Glomerular endothelial cell (primary cell): ENCODE data around the gene DRD3. TPM values are rescaled to one million over a fixed set of nuclear protein-coding genes. Genes with fewer than 3 reads are reported as not detected.
A peak's percentile ranks its signal among the peaks of the same experiment; 100 is the strongest.

Source experiments
- DNase-seq: peaks from one replicate; pipeline ENCODE4 v3.0.0-alpha.2; 2011; ENCODE audit warnings: low read depth, low spot score; ENCODE audit errors: extremely low read depth
- total RNA-seq: library from RNA; depleted of rRNA; stranded (reverse); fragments of >200 nt; gene quantifications from 2 replicates; pipeline ENCODE4 v1.2.3, GENCODE V29; 2015

Gene DRD3
- total RNA-seq, 1 donor from 2014 or later = not detected

GRCh38 chr3:114186501-114186900 is 7.6 kb upstream of the DRD3 start:
- no peak for DNase-seq

- DNase-seq = no peak
These were observed 723 bp upstream of the DRD3 start for GRCh38 chr3:114179575-114179974.

GRCh38 chr3:114176890-114177289 is 2.0 kb downstream of the DRD3 start:
- DNase-seq = no peak

- no peak for DNase-seq
These were observed 2.4 kb downstream of the DRD3 start for GRCh38 chr3:114176487-114176886.

- DNase-seq = no peak
These were observed 3.5 kb downstream of the DRD3 start for GRCh38 chr3:114175204-114175987.

- DNase-seq = no peak
These were observed 7.2 kb downstream of the DRD3 start for GRCh38 chr3:114171677-114172076.

- no peak for DNase-seq
These were observed 10.7 kb downstream of the DRD3 start for GRCh38 chr3:114168150-114168549.

GRCh38 chr3:114157321-114157720 is 21.5 kb downstream of the DRD3 start:
- no peak for DNase-seq

- no peak for DNase-seq
These were observed 23.5 kb downstream of the DRD3 start for GRCh38 chr3:114155370-114155821.

GRCh38 chr3:114154321-114154821 is 24.5 kb downstream of the DRD3 start:
- no peak for DNase-seq

- DNase-seq = peak; percentile 29
These were observed 26.2 kb downstream of the DRD3 start for GRCh38 chr3:114152519-114153151.

- DNase-seq = no peak
These were observed 27.8 kb downstream of the DRD3 start for GRCh38 chr3:114151091-114151490.

- DNase-seq = no peak
These were observed 31.6 kb downstream of the DRD3 start for GRCh38 chr3:114147251-114147650.

GRCh38 chr3:114144909-114145688 is 33.8 kb downstream of the DRD3 start:
- no peak for DNase-seq

GRCh38 chr3:114143817-114144216 is 35.0 kb downstream of the DRD3 start:
- no peak for DNase-seq

- no peak for DNase-seq
These were observed 39.0 kb downstream of the DRD3 start for GRCh38 chr3:114139836-114140235.

- no peak for DNase-seq
These were observed 44.9 kb downstream of the DRD3 start for GRCh38 chr3:114133947-114134346.

GRCh38 chr3:114132500-114132899 is 46.4 kb downstream of the DRD3 start:
- DNase-seq = no peak

GRCh38 chr3:114128826-114129225 is 50.0 kb downstream of the DRD3 start:
- DNase-seq = no peak

- no peak for DNase-seq
These were observed 50.6 kb downstream of the DRD3 start for GRCh38 chr3:114128231-114128630.

- no peak for DNase-seq
These were observed 51.3 kb downstream of the DRD3 start for GRCh38 chr3:114127517-114127916.
